HTR-8/SVneo (cell line): ENCODE measurements around the gene SETD9.

Experiments used
- DNase-seq: peaks from one replicate; pipeline ENCODE4 v3.0.0; 2011; ENCODE audit warnings: low spot score, mixed read lengths; ENCODE audit not compliant: insufficient read length
- FAIRE-seq: peaks from 2 replicates; lab custom pipeline; 2011; peaks lifted over from hg19 to GRCh38; lab: Jason Lieb, UNC

SETD9 gene

GRCh38 chr5:56919942-56920662 lies 10.7 kb downstream of the SETD9 start:
- DNase-seq (no peak), FAIRE-seq (no peak)

- DNase-seq (no peak), FAIRE-seq (no peak)
Measured at GRCh38 chr5:56922922-56923321, 13.5 kb downstream of the SETD9 start.

- FAIRE-seq (no peak), DNase-seq (no peak)
Measured at GRCh38 chr5:56934325-56934724, 24.9 kb downstream of the SETD9 start.

- FAIRE-seq (no peak), DNase-seq (no peak)
Measured at GRCh38 chr5:56938858-56939257, 29.5 kb downstream of the SETD9 start.

- FAIRE-seq (no peak), DNase-seq (no peak)
Measured at GRCh38 chr5:56941981-56942380, 32.6 kb downstream of the SETD9 start.

- FAIRE-seq (no peak), DNase-seq (no peak)
Measured at GRCh38 chr5:56947052-56947451, 37.7 kb downstream of the SETD9 start.

GRCh38 chr5:56950626-56951125 lies 41.3 kb downstream of the SETD9 start:
- DNase-seq (peak; percentile 58), FAIRE-seq (no peak)

GRCh38 chr5:56951126-56951945 lies 41.9 kb downstream of the SETD9 start:
- DNase-seq (peak; percentile 21), FAIRE-seq (no peak)

- FAIRE-seq, result peak; percentile 26
- DNase-seq, result peak; percentile 85
Measured at GRCh38 chr5:56951946-56952691, 42.7 kb downstream of the SETD9 start, which contains the start of gene MIER3. Gene MIER3, minus strand, starts transcription at chr5:56952123. Its CDS starts 21 bp downstream, at chr5:56952102.

GRCh38 chr5:56954262-56954661 lies 44.9 kb downstream of the SETD9 start:
- FAIRE-seq, result no peak

GRCh38 chr5:56958595-56958994 lies 49.2 kb downstream of the SETD9 start:
- no peak for DNase-seq
- FAIRE-seq, result no peak

More at GRCh38 chr5:56954262-56954661, 44.9 kb downstream of the SETD9 start:
- no peak for DNase-seq

- no peak for DNase-seq
- FAIRE-seq, result no peak
Measured at GRCh38 chr5:56959326-56959725, 49.9 kb downstream of the SETD9 start.

GRCh38 chr5:56961746-56962145 lies 52.4 kb downstream of the SETD9 start:
- DNase-seq (no peak), FAIRE-seq (no peak)

GRCh38 chr5:56962286-56962685 lies 52.9 kb downstream of the SETD9 start:
- DNase-seq (no peak), FAIRE-seq (no peak)

- DNase-seq (no peak), FAIRE-seq (no peak)
Measured at GRCh38 chr5:56963246-56963645, 53.9 kb downstream of the SETD9 start.

GRCh38 chr5:56964173-56964572 lies 54.8 kb downstream of the SETD9 start:
- FAIRE-seq (no peak), DNase-seq (no peak)
